Peyer's patch (tissue), 4 donors: ENCODE results near the gene FH.

Experiments used
- POLR2A ChIP-seq, 2 donors: fragments of 450-650 bp; IDR thresholded peaks; one replicate each; pipeline ENCODE4 v1.5.1; 2017; ENCODE audit warnings: antibody characterized with exemption in 2 of 2, mild to moderate bottlenecking in 2 of 2, moderate library complexity in 2 of 2
- TF ChIP-seq, protein P1 (sequence below), 6 experiments: fragments of 450-650 bp in 4 of 6; fragments of 200-600 bp in 2 of 6; sonication (generic) in 1 of 6; IDR thresholded peaks; one replicate each; pipeline ENCODE4 v1.5.1; 2017 to 2019; ENCODE audit warnings: antibody characterized with exemption in 6 of 6, mild to moderate bottlenecking in 3 of 6, moderate library complexity in 1 of 6

DNA sequence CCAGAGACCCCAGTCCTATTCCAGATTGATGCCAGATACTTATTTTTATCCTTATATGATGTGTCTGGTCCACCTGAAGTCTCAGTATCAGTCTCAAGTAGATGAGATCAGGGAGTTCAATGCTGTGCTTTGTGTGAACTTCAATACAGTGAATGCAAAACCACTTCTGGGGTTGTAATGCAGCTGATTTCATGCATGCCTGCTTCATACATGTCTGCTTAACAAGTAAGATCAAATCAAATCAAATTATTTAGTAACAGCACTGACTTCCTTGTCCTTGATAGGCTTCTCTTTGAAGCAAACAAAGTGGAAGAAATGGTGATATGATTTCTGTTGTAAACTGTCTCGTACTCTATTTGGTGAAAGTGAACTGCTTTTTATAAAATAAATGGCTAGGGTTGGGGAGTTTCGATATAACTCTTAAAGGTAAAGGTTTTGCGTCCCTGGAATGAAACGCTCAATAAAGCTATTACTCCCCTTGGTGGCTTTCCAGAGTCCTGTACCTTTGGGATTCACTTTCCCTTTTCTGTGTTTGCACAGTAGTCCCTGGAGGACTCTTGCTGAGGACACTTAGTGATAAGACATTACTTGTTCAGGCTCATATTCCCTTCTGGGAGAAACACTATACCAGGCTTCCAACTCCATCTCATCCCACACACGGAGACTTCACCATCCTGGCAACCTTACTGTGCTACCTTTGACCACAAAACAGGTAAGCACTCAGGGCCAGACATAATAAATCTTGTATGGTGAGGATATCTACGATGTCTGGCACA, 59.3 kb downstream of the FH start:
- TF ChIP-seq, protein P1, sequence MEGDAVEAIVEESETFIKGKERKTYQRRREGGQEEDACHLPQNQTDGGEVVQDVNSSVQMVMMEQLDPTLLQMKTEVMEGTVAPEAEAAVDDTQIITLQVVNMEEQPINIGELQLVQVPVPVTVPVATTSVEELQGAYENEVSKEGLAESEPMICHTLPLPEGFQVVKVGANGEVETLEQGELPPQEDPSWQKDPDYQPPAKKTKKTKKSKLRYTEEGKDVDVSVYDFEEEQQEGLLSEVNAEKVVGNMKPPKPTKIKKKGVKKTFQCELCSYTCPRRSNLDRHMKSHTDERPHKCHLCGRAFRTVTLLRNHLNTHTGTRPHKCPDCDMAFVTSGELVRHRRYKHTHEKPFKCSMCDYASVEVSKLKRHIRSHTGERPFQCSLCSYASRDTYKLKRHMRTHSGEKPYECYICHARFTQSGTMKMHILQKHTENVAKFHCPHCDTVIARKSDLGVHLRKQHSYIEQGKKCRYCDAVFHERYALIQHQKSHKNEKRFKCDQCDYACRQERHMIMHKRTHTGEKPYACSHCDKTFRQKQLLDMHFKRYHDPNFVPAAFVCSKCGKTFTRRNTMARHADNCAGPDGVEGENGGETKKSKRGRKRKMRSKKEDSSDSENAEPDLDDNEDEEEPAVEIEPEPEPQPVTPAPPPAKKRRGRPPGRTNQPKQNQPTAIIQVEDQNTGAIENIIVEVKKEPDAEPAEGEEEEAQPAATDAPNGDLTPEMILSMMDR (IDR thresholded peaks at IDR 0.05): no peak
- TF ChIP-seq POLR2A (IDR thresholded peaks at IDR 0.05): no peak
